ENCODE data around the gene PPP1R3E. TPM values are rescaled to one million over a fixed set of nuclear protein-coding genes. Genes with fewer than 3 reads are reported as not detected.
A peak's percentile ranks its signal among the peaks of the same experiment; 100 is the strongest.

PPP1R3E gene
- polyA plus RNA-seq, 3 donors: 0.81 to 16.7 (median 0.88) TPM

DNA sequence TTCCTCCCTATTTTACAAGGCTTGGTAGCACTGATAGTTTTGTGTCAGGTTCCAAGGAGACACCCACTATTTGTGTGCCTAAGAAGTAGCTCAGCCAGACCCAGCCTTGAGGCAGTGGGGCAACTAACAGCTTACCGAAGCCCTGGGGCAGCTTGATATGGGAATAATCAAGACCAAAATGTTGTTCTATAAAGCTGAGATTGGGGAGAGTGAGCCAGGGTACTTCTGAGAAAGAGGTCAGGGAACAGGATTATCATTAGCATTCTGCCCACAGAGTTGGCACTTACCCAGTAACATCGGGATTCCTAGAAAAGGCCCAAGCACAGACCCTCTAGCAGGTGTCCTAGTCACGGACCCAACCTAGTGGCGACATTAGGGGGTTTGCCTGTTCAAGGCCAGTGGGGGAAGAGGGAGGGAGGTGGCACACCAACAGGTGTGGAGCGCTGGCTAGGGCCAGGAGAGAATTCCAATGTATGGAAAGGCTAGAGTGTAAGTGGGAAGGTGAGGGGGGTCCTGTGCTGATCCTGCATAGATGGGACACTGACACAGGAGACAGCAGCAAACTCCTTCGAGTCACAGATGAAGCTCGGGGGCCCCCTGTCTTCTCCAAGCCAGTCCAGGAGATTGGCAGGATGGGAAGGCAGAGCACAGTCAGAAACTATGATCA is 4.9 kb downstream of the PPP1R3E start:
- Histone ChIP-seq H3K4me1 (ENCODE audit: control insufficient read depth in 1 of 2, insufficient read depth in 2 of 2, low read length in 2 of 2) (peaks cover 30 to 45% of the 10 kb centered on the region in 2 donors), H3K9me3 (replicated peaks in 1 of 2; ENCODE audit: control insufficient read depth in 1 of 2, insufficient read depth in 1 of 2, low read length in 2 of 2) (no peaks in the 10 kb centered on the region), H3K36me3 (replicated peaks in 1 of 2; ENCODE audit: control insufficient read depth in 1 of 2, insufficient read depth in 2 of 2, low read length in 2 of 2) (peaks cover 18 to 31% of the 10 kb centered on the region in 2 donors), H3K27ac (ENCODE audit: low read depth in 1 of 2, low read length in 2 of 2) (peak overlapping the region in 1 of 2 donors; percentile 53), H3K4me2 (replicated peaks; ENCODE audit: extremely low read depth, low read length, poor library complexity, severe bottlenecking) (no peak overlapping the region), H3K4me3 (replicated peaks in 1 of 3; ENCODE audit: low read depth in 2 of 3, low read length in 3 of 3) (no peak overlapping the region), H4K20me1 (ENCODE audit: insufficient read depth, low read length) (no peaks in the 10 kb centered on the region), H2AFZ (ENCODE audit: insufficient read depth, low read depth, low read length, poor library complexity, severe bottlenecking) (no peak overlapping the region), H3K79me2 (ENCODE audit: insufficient read depth, low read length) (peaks cover 20% of the 10 kb centered on the region), H3K9ac (ENCODE audit: insufficient read depth, low read length, poor library complexity, severe bottlenecking) (no peak overlapping the region), H3K27me3 (ENCODE audit: control insufficient read depth in 2 of 2, insufficient read depth in 2 of 2, low read length in 2 of 2) (no peaks in the 10 kb centered on the region)
- H3K4me1 Mint-ChIP-seq: peaks cover 39% of the 10 kb centered on the region
- peaks cover 0 to 2% (median 0%) of the 10 kb centered on the region in 7 donors for H3K9me3 Mint-ChIP-seq
- TF ChIP-seq, protein P1, sequence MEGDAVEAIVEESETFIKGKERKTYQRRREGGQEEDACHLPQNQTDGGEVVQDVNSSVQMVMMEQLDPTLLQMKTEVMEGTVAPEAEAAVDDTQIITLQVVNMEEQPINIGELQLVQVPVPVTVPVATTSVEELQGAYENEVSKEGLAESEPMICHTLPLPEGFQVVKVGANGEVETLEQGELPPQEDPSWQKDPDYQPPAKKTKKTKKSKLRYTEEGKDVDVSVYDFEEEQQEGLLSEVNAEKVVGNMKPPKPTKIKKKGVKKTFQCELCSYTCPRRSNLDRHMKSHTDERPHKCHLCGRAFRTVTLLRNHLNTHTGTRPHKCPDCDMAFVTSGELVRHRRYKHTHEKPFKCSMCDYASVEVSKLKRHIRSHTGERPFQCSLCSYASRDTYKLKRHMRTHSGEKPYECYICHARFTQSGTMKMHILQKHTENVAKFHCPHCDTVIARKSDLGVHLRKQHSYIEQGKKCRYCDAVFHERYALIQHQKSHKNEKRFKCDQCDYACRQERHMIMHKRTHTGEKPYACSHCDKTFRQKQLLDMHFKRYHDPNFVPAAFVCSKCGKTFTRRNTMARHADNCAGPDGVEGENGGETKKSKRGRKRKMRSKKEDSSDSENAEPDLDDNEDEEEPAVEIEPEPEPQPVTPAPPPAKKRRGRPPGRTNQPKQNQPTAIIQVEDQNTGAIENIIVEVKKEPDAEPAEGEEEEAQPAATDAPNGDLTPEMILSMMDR (IDR thresholded peaks at IDR 0.05): no peak
- WGBS (ENCODE audit: insufficient coverage): 95% methylated on average over 3 of the region's 7 CpGs
- peaks cover 3 to 9% (median 3%) of the 10 kb centered on the region in 3 donors for H3K27me3 Mint-ChIP-seq (ENCODE audit: low read depth in 3 of 3)
- H3K27ac Mint-ChIP-seq: peak overlapping the region in 4 of 7 donors; percentile 5 to 73 (median 62)
- no peak for DNase-seq
- intact Hi-C loops (cut with micrococcal nuclease): no loop called here
- H3K4me3 Mint-ChIP-seq: no peak overlapping the region
- peaks cover 22 to 38% of the 10 kb centered on the region in 2 donors for H3K36me3 Mint-ChIP-seq

DNA sequence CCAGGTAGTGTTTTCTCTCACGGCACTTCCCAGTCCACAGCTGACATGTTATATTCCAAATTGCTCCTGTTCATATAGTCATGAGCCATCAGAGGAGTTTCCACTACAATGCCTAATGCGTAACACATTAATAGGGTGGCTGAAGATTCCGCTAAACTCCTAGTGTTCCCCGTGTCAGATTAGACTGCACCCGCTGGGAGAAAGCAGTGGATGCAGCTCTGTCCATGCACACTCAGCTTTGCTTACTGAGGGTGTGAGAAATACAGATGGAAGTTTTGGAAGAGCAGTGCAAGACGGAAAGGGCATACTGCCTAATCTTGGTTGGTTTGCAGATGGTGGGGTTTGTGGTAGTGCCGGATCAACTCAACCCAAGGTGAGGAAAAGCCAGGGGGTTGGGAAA is 5.6 kb downstream of the PPP1R3E start:
- no peak overlapping the region for H3K4me3 Mint-ChIP-seq
- H3K27me3 Mint-ChIP-seq (ENCODE audit: low read depth in 3 of 3): peaks cover 3 to 11% (median 6%) of the 10 kb centered on the region in 3 donors

More for the DNA sequence above, 5.6 kb downstream of the PPP1R3E start:
- no peaks in the 10 kb centered on the region for H3K27me3 ChIP-seq (ENCODE audit: control insufficient read depth in 2 of 2, insufficient read depth in 2 of 2, low read length in 2 of 2)
- H3K4me1 Mint-ChIP-seq: peaks cover 36% of the 10 kb centered on the region
- peaks cover 18 to 31% of the 10 kb centered on the region in 2 donors for H3K36me3 ChIP-seq (replicated peaks in 1 of 2; ENCODE audit: control insufficient read depth in 1 of 2, insufficient read depth in 2 of 2, low read length in 2 of 2)
- no peak overlapping the region for H2AFZ ChIP-seq (ENCODE audit: insufficient read depth, low read depth, low read length, poor library complexity, severe bottlenecking)
- no peaks in the 10 kb centered on the region for H4K20me1 ChIP-seq (ENCODE audit: insufficient read depth, low read length)
- peaks cover 20% of the 10 kb centered on the region for H3K79me2 ChIP-seq (ENCODE audit: insufficient read depth, low read length)
- peaks cover 22 to 38% of the 10 kb centered on the region in 2 donors for H3K36me3 Mint-ChIP-seq
- peaks cover 28 to 39% of the 10 kb centered on the region in 2 donors for H3K4me1 ChIP-seq (ENCODE audit: control insufficient read depth in 1 of 2, insufficient read depth in 2 of 2, low read length in 2 of 2)
- intact Hi-C loops (cut with micrococcal nuclease): no loop called here
- 100% methylated on average over 5 of the region's 7 CpGs for WGBS (ENCODE audit: insufficient coverage)
- H3K9ac ChIP-seq (ENCODE audit: insufficient read depth, low read length, poor library complexity, severe bottlenecking): no peak overlapping the region
- H3K4me3 ChIP-seq (replicated peaks in 1 of 3; ENCODE audit: low read depth in 2 of 3, low read length in 3 of 3): no peak overlapping the region
- peaks cover 0 to 2% (median 0%) of the 10 kb centered on the region in 7 donors for H3K9me3 Mint-ChIP-seq
- H3K9me3 ChIP-seq (replicated peaks in 1 of 2; ENCODE audit: control insufficient read depth in 1 of 2, insufficient read depth in 1 of 2, low read length in 2 of 2): no peaks in the 10 kb centered on the region
- TF ChIP-seq, protein P1 (IDR thresholded peaks at IDR 0.05): no peak
- H3K4me2 ChIP-seq (replicated peaks; ENCODE audit: extremely low read depth, low read length, poor library complexity, severe bottlenecking): no peak overlapping the region
- no peak for DNase-seq
- peak overlapping the region in 2 of 7 donors; percentile 18 to 55 for H3K27ac Mint-ChIP-seq
- H3K27ac ChIP-seq (ENCODE audit: low read depth in 1 of 2, low read length in 2 of 2): no peak overlapping the region

Data from CD14-positive monocyte (primary cell).